SK-N-SH (cell line): ENCODE results near the gene CYP4F22. TPM values are rescaled to one million over a fixed set of nuclear protein-coding genes. Genes with fewer than 3 reads are reported as not detected.

Experiments
- CTCF ChIA-PET: fragments of 300-600, 350-600 bp; formaldehyde crosslinking; extraction: SDS; loops from one replicate; lab custom pipeline; 2021; lab: Yijun Ruan, JAX
- POLR2A ChIA-PET: fragments of 350-600 bp; sonication (Branson Sonifier 250); formaldehyde crosslinking; extraction: SDS; loops from one replicate; lab custom pipeline; 2020; ENCODE audit warnings: antibody characterized with exemption, inconsistent platforms; lab: Yijun Ruan, JAX
- DNase-seq: peaks from one replicate; pipeline ENCODE4 v3.0.0; 2012
- H2AFZ ChIP-seq: fragments of 200-600 bp; sonication (generic); 2 replicates; pipeline ENCODE4 v1.8.1; 2016; ENCODE audit warnings: antibody characterized with exemption, mild to moderate bottlenecking, low read depth
- H3F3A ChIP-seq: fragments of 200-600 bp; sonication (generic); replicated peaks from 2 replicates; pipeline ENCODE3; 2016; ENCODE audit warnings: antibody characterized with exemption, mild to moderate bottlenecking; ENCODE audit not compliant: insufficient read depth
- H3K27ac ChIP-seq, 2 experiments: fragments of 200-500 bp in 1 of 2; fragments of 200-600 bp in 1 of 2; sonication (Bioruptor generic) in 1 of 2; sonication (generic), shearing (Covaris generic) in 1 of 2; 2 replicates each; pipeline versions ENCODE4 v1.5.1 to v1.6.1; 2014 to 2016; ENCODE audit warnings: low read depth in 2 of 2, inconsistent platforms in 1 of 2, low read length in 1 of 2, mild to moderate bottlenecking in 1 of 2, mixed read lengths in 1 of 2
- H3K27me3 ChIP-seq: fragments of 200-600 bp; sonication (generic), shearing (Covaris generic); 2 replicates; pipeline ENCODE4 v1.6.1; 2016; ENCODE audit warnings: mixed run types; ENCODE audit not compliant: insufficient read depth
- H3K36me3 ChIP-seq, 2 experiments: fragments of 200-500 bp in 1 of 2; fragments of 200-600 bp in 1 of 2; sonication (Bioruptor generic) in 1 of 2; sonication (generic) in 1 of 2; replicated peaks in 1 of 2; 2 replicates each; pipeline versions ENCODE3 to v1.5.1; 2014 to 2016; ENCODE audit warnings: low read length in 1 of 2, mild to moderate bottlenecking in 1 of 2; ENCODE audit not compliant: insufficient read depth in 2 of 2, control insufficient read depth in 1 of 2
- H3K4me1 ChIP-seq, 2 experiments: fragments of 200-500 bp in 1 of 2; fragments of 200-600 bp in 1 of 2; sonication (Bioruptor generic) in 1 of 2; sonication (generic), shearing (Covaris generic) in 1 of 2; 2 replicates each; pipeline versions ENCODE4 v1.5.1 to v1.6.1; 2014 to 2016; ENCODE audit warnings: low read depth in 1 of 2, low read length in 1 of 2, mixed run types in 1 of 2; ENCODE audit not compliant: insufficient read depth in 2 of 2, control insufficient read depth in 1 of 2
- H3K4me2 ChIP-seq: fragments of 200-600 bp; sonication (generic), shearing (Covaris generic); 2 replicates; pipeline ENCODE4 v1.6.1; 2017; ENCODE audit warnings: mixed run types
- H3K4me3 ChIP-seq, 2 experiments: fragments of 200-500 bp in 1 of 2; fragments of 200-600 bp in 1 of 2; sonication (Bioruptor generic) in 1 of 2; sonication (generic), shearing (Covaris generic) in 1 of 2; 2 replicates each; pipeline versions ENCODE4 v1.5.1 to v1.8.1; 2014 to 2016; ENCODE audit warnings: low read depth in 2 of 2, inconsistent platforms in 1 of 2, low read length in 1 of 2, mild to moderate bottlenecking in 1 of 2, mixed read lengths in 1 of 2, moderate library complexity in 1 of 2
- H3K79me2 ChIP-seq: fragments of 200-600 bp; sonication (generic); 2 replicates; pipeline ENCODE4 v1.8.1; 2017; ENCODE audit warnings: mild to moderate bottlenecking; ENCODE audit not compliant: insufficient read depth
- H3K9ac ChIP-seq: fragments of 200-600 bp; sonication (generic); 2 replicates; pipeline ENCODE4 v1.6.1; 2017; ENCODE audit warnings: mixed run types
- H3K9me2 ChIP-seq: fragments of 200-600 bp; sonication (generic); 2 replicates; pipeline ENCODE4 v1.6.1; 2017; ENCODE audit warnings: mixed run types
- H3K9me3 ChIP-seq: fragments of 200-600 bp; sonication (generic); 2 replicates; pipeline ENCODE4 v1.6.1; 2017; ENCODE audit warnings: mixed run types, mild to moderate bottlenecking, moderate library complexity
- H4K20me1 ChIP-seq: fragments of 200-600 bp; sonication (generic); 2 replicates; pipeline ENCODE4 v1.6.1; 2017; ENCODE audit warnings: mild to moderate bottlenecking, mixed run types; ENCODE audit not compliant: insufficient read depth
- CHD2 ChIP-seq: fragments of 150-350 bp; IDR thresholded peaks from 2 replicates; pipeline ENCODE4 v1.6.1; 2018; ENCODE audit warnings: low read length; ENCODE audit not compliant: partially characterized antibody
- EP300 ChIP-seq, 2 experiments: IDR thresholded peaks; 2 replicates each; pipeline versions ENCODE4 v1.4.0 to v1.6.1; 2012; ENCODE audit warnings: borderline replicate concordance in 1 of 2, low read depth in 1 of 2, low read length in 1 of 2
- FOSL2 ChIP-seq: IDR thresholded peaks from 2 replicates; pipeline ENCODE4 v1.4.0; 2012; ENCODE audit warnings: low read depth, mild to moderate bottlenecking, moderate library complexity, borderline replicate concordance
- FOXM1 ChIP-seq: IDR thresholded peaks from 2 replicates; pipeline ENCODE4 v1.4.0; 2012; ENCODE audit warnings: low read depth, mild to moderate bottlenecking
- GABPA ChIP-seq: IDR thresholded peaks from 2 replicates; pipeline ENCODE4 v1.4.0; 2012; ENCODE audit warnings: low read depth, mild to moderate bottlenecking
- GATA2 ChIP-seq: sonication (generic); formaldehyde crosslinking; IDR thresholded peaks from 2 replicates; pipeline ENCODE4 v1.5.0; 2020; ENCODE audit warnings: mild to moderate bottlenecking, missing genetic modification reagents
- IRF3 ChIP-seq: fragments of 150-350 bp; IDR thresholded peaks from 2 replicates; pipeline ENCODE4 v1.6.1; 2016; ENCODE audit warnings: mild to moderate bottlenecking, low read depth, low read length
- MXI1 ChIP-seq: IDR thresholded peaks from 2 replicates; pipeline ENCODE4 v1.6.1; 2012; ENCODE audit warnings: mild to moderate bottlenecking, low read depth, low read length, improper control_type of control experiment
- RAD21 ChIP-seq: IDR thresholded peaks from 2 replicates; pipeline ENCODE4 v1.6.1; 2012; ENCODE audit warnings: mild to moderate bottlenecking, low read length
- REST ChIP-seq: IDR thresholded peaks from 2 replicates; pipeline ENCODE4 v1.6.1; 2012; ENCODE audit warnings: mild to moderate bottlenecking, low read depth, low read length, moderate library complexity
- SIN3A ChIP-seq: IDR thresholded peaks from 2 replicates; pipeline ENCODE4 v1.6.1; 2012; ENCODE audit warnings: low read depth, mild to moderate bottlenecking, low read length, moderate library complexity, borderline replicate concordance
- SMC3 ChIP-seq: IDR thresholded peaks from 2 replicates; pipeline ENCODE4 v1.6.1; 2012; ENCODE audit warnings: low read depth, low read length, improper control_type of control experiment
- TAF1 ChIP-seq: IDR thresholded peaks from 2 replicates; pipeline ENCODE4 v1.6.1; 2012; ENCODE audit warnings: low read depth, mild to moderate bottlenecking, low read length, moderate library complexity, borderline replicate concordance
- TCF12 ChIP-seq: IDR thresholded peaks from 2 replicates; pipeline ENCODE4 v1.4.0; 2012
- TEAD4 ChIP-seq: IDR thresholded peaks from 2 replicates; pipeline ENCODE4 v1.4.0; 2012; ENCODE audit warnings: mild to moderate bottlenecking, borderline replicate concordance; ENCODE audit not compliant: insufficient read depth
- USF2 ChIP-seq: fragments of 150-350 bp; IDR thresholded peaks from 2 replicates; pipeline ENCODE4 v1.6.1; 2017; ENCODE audit warnings: antibody characterized with exemption, low read length, low read depth, borderline replicate concordance
- YY1 ChIP-seq: IDR thresholded peaks from 2 replicates; pipeline ENCODE4 v1.4.0; 2012; ENCODE audit warnings: low read depth, mild to moderate bottlenecking
- ZBTB33 ChIP-seq: IDR thresholded peaks from 2 replicates; pipeline ENCODE4 v1.4.0; 2012; ENCODE audit warnings: low read depth, borderline replicate concordance
- WGBS: methylation state at CpG from one replicate; pipeline ENCODE4 v1.1.6; 2017; ENCODE audit warnings: low lambda C conversion rate; 5-methylcytosine and 5-hydroxymethylcytosine counted together
- polyA plus RNA-seq, 3 experiments: library from polyadenylated mRNA; depleted of rRNA; stranded (reverse); fragments of >200 nt; gene quantifications; 2 replicates each; pipeline ENCODE4 v1.2.3, GENCODE V29; 2012
- TF ChIP-seq, protein P1 (sequence below): IDR thresholded peaks from 2 replicates; pipeline ENCODE4 v1.4.0; 2012; ENCODE audit warnings: low read depth
- TF ChIP-seq, protein P2 (sequence below): IDR thresholded peaks from 2 replicates; pipeline ENCODE4 v1.4.0; 2012; ENCODE audit warnings: low read depth, borderline replicate concordance

The CYP4F22 gene
- polyA plus RNA-seq, 1 of the 3 experiments (the other 2 are of a cell fraction) = not detected

DNA sequence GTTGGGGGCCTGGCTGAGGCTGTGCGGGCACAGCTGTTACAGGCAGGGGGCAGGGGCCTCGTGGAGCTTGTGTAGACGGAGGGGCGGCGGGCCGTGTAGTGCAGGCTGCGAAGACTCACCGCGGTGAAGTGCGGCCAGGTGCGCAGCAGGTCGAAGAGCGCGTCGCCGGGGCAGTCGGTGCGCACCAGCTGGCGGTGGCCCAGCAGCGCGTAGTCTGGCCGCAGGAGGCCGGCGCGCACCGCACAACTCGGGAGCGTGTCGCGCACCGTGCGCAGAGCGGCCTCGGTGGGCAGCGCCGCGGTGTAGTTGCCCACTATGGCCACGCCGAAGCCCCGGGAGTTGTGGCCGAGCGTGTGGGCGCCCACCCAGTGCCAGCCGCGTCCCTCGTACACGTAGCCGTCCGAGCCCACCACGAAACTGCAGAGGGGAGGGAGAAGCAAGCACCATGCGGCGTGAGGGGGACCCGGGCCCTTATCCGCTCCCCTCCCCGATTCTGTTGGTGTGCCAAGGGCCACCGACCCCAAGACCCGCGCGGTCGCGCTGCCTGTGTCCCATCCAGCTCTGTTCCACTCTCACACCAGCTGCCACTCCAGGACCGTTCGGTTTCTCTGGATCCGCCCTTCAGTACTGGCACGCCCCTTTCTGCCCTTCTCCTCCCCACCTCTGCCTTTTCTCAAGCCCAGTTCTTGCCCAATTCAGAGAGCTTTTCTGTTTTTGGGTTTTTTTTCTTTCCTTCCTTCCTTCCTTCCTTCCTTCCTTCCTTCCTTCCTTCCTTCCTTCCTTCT is 38.6 kb upstream of the CYP4F22 start (continued):
- TF ChIP-seq EP300 (IDR thresholded peaks at IDR 0.05; ENCODE audit: borderline replicate concordance in 1 of 2, low read depth in 1 of 2, low read length in 1 of 2) (no peak), FOSL2 (no peak), RAD21 (no peak), MXI1 (no peak)

DNA sequence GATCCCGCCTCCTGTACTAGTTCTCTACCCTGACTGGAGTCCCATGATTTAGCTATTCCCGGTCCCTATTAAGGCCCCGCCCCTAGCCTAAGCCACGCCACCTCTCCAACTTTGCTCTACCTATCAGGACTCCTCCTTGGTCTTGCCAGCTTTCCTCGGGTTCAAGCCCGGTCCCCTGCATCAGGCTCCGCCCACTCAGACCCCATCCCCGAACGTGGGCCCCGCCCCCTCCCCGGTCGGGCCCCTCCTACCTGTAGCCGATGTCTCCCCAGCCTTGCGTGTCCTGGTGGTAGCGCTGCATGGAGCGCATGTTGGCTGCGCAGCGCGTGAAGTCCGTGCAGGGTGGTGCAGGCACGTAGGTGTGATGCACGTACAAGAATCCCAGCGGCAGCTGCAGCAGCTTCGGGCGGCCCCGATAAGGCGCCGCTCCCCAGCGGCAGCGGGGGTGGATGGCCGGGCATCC is 36.7 kb upstream of the CYP4F22 start:
- H3K4me3 ChIP-seq = no peak overlapping the region
- ChIA-PET CTCF (no interaction called here), POLR2A (no interaction called here)
- H3K4me2 ChIP-seq = no peak overlapping the region
- DNase-seq = peak; percentile 12
- no peaks in the 10 kb centered on the region for H4K20me1 ChIP-seq
- no peak overlapping the region for H2AFZ ChIP-seq
- H3K27me3 ChIP-seq = peaks cover 30% of the 10 kb centered on the region
- no peaks in the 10 kb centered on the region for H3K79me2 ChIP-seq
- 53% methylated on average over 30 of the region's 31 CpGs for WGBS
- H3K9ac ChIP-seq = no peak overlapping the region
- no peaks in the 10 kb centered on the region for H3K4me1 ChIP-seq
- no peaks in the 10 kb centered on the region for H3K36me3 ChIP-seq
- H3F3A ChIP-seq = peaks cover 7% of the 10 kb centered on the region
- no peaks in the 10 kb centered on the region for H3K9me3 ChIP-seq
- TF ChIP-seq, protein P1, sequence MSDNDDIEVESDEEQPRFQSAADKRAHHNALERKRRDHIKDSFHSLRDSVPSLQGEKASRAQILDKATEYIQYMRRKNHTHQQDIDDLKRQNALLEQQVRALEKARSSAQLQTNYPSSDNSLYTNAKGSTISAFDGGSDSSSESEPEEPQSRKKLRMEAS = no peak
- TF ChIP-seq MXI1 (no peak), CHD2 (no peak), GABPA (no peak), FOSL2 (no peak), YY1 (no peak), REST (no peak), USF2 (no peak), SMC3 (no peak), ZBTB33 (no peak), TEAD4 (no peak), SIN3A (no peak), FOXM1 (no peak), TAF1 (no peak), GATA2 (CRISPR knock-in tag) (no peak), TCF12 (no peak), IRF3 (no peak)
- TF ChIP-seq, protein P2, sequence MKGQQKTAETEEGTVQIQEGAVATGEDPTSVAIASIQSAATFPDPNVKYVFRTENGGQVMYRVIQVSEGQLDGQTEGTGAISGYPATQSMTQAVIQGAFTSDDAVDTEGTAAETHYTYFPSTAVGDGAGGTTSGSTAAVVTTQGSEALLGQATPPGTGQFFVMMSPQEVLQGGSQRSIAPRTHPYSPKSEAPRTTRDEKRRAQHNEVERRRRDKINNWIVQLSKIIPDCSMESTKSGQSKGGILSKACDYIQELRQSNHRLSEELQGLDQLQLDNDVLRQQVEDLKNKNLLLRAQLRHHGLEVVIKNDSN = no peak
- H3K9me2 ChIP-seq = no peaks in the 10 kb centered on the region
- H3K27ac ChIP-seq = no peak overlapping the region
